GM18517 (cell line): ENCODE measurements around the gene MGME1.
"Not testable (repeated sequence)": the region's sequence is repeated elsewhere in the genome, so short reads cannot be mapped to it uniquely, and the experiment has no call there.

Experiments
- ATAC-seq: cut with Tn5 transposase; IDR thresholded peaks from one replicate; pipeline ENCODE4 v1.9.1; 2021; ENCODE audit warnings: mild to moderate bottlenecking, moderate library complexity; ENCODE audit not compliant: unreplicated experiment

MGME1 gene

GRCh38 chr20:17959257-17959627, 9.6 kb upstream of the MGME1 start:
- no peak for ATAC-seq

- ATAC-seq: not testable (repeated sequence)
Measured at GRCh38 chr20:17960400-17960885, 8.4 kb upstream of the MGME1 start.

GRCh38 chr20:17960927-17961586, 7.8 kb upstream of the MGME1 start:
- ATAC-seq: no peak

GRCh38 chr20:17961587-17961940, 7.3 kb upstream of the MGME1 start:
- ATAC-seq: no peak

GRCh38 chr20:17963114-17963897, 5.5 kb upstream of the MGME1 start:
- ATAC-seq: no peak

- no peak for ATAC-seq
Measured at GRCh38 chr20:17964073-17964472, 4.7 kb upstream of the MGME1 start.

- no peak for ATAC-seq
Measured at GRCh38 chr20:17964632-17965031, 4.2 kb upstream of the MGME1 start.

GRCh38 chr20:17965042-17965697, 3.6 kb upstream of the MGME1 start:
- no peak for ATAC-seq

- ATAC-seq: no peak
Measured at GRCh38 chr20:17966432-17967310, 2.1 kb upstream of the MGME1 start.

GRCh38 chr20:17967521-17968365, 1.1 kb upstream of the MGME1 start:
- ATAC-seq: no peak

GRCh38 chr20:17969278-17969883, 563 bp downstream of the MGME1 start:
- ATAC-seq: peak; percentile 8

- no peak for ATAC-seq
Measured at GRCh38 chr20:17969884-17970409, 1.1 kb downstream of the MGME1 start.

GRCh38 chr20:17971300-17972013, 2.6 kb downstream of the MGME1 start:
- ATAC-seq: no peak

- no peak for ATAC-seq
Measured at GRCh38 chr20:17972121-17972520, 3.3 kb downstream of the MGME1 start.

- no peak for ATAC-seq
Measured at GRCh38 chr20:17976305-17976704, 7.5 kb downstream of the MGME1 start.

GRCh38 chr20:17985388-17986018, 16.7 kb downstream of the MGME1 start:
- ATAC-seq: no peak

GRCh38 chr20:17987988-17988387, 19.2 kb downstream of the MGME1 start:
- no peak for ATAC-seq

GRCh38 chr20:17990278-17990972, 21.6 kb downstream of the MGME1 start:
- ATAC-seq: no peak
